ENCODE results near the gene CYP19A1. TPM values are rescaled to one million over a fixed set of nuclear protein-coding genes. Genes with fewer than 3 reads are reported as not detected.

CYP19A1 gene
- total RNA-seq, 1 experiment from 2014 or later: not detected

DNA sequence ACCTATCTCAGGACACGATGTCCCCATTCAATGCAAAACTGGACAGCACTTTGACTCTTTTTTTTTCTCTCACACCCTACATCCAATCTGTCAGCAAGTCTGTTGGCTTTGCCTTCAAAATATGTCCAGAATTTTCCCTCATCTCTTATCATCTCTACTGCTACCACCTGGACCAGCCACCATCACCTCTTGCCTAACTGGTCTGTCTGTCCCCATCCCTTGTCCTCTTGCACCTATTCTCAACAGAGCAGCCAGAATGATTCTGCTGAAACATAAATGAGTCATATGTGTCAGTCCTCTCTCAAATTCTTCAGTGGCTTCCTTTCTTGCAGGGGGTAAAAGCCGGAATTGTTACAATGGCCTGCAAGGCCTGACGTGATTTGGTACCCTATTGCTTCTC is 105.8 kb downstream of the CYP19A1 start:
- ChIA-PET CTCF (no interaction called here), POLR2A (no interaction called here)
- DNase-seq (ENCODE audit: low read depth, low spot score) (no peak), ATAC-seq (no peak)
- intact Hi-C loops (cut with micrococcal nuclease; ENCODE audit: unreplicated experiment) (loop anchor here (5.0 kb wide), 1 partner anchor 150 kb away; no protein-coding TSS in a partner anchor), in situ Hi-C loops (cut with HindIII; ENCODE audit: low pct_unique_long_range_greater_than_20kb, low sequenced_read_pairs) (no loop called here)
- Histone ChIP-seq H3K9me3 (ENCODE audit: control insufficient read depth, insufficient read depth, low read depth, low read length) (no peaks in the 10 kb centered on the region), H3K27ac (ENCODE audit: low read length) (no peak overlapping the region), H3K4me3 (ENCODE audit: low read depth in 2 of 2, low read length in 2 of 2) (no peak overlapping the region), H3K4me1 (ENCODE audit: control insufficient read depth, insufficient read depth, low read length) (no peaks in the 10 kb centered on the region), H3K36me3 (ENCODE audit: control insufficient read depth, insufficient read depth, low read length) (no peaks in the 10 kb centered on the region), H3K27me3 (ENCODE audit: control insufficient read depth, insufficient read depth, low read length) (peaks cover 4% of the 10 kb centered on the region)
- no TSS peak for BruUV-seq (replicated peaks)
- TF ChIP-seq, protein P1, sequence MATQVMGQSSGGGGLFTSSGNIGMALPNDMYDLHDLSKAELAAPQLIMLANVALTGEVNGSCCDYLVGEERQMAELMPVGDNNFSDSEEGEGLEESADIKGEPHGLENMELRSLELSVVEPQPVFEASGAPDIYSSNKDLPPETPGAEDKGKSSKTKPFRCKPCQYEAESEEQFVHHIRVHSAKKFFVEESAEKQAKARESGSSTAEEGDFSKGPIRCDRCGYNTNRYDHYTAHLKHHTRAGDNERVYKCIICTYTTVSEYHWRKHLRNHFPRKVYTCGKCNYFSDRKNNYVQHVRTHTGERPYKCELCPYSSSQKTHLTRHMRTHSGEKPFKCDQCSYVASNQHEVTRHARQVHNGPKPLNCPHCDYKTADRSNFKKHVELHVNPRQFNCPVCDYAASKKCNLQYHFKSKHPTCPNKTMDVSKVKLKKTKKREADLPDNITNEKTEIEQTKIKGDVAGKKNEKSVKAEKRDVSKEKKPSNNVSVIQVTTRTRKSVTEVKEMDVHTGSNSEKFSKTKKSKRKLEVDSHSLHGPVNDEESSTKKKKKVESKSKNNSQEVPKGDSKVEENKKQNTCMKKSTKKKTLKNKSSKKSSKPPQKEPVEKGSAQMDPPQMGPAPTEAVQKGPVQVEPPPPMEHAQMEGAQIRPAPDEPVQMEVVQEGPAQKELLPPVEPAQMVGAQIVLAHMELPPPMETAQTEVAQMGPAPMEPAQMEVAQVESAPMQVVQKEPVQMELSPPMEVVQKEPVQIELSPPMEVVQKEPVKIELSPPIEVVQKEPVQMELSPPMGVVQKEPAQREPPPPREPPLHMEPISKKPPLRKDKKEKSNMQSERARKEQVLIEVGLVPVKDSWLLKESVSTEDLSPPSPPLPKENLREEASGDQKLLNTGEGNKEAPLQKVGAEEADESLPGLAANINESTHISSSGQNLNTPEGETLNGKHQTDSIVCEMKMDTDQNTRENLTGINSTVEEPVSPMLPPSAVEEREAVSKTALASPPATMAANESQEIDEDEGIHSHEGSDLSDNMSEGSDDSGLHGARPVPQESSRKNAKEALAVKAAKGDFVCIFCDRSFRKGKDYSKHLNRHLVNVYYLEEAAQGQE (IDR thresholded peaks at IDR 0.05; ENCODE audit: insufficient read depth in 1 of 2, low read depth in 2 of 2, low read length in 1 of 2): no peak
- TF ChIP-seq TCF7L2 (IDR thresholded peaks at IDR 0.05; ENCODE audit: low read depth, low read length) (no peak), SIN3A (IDR thresholded peaks at IDR 0.05; ENCODE audit: borderline replicate concordance, insufficient read depth, low read depth, low read length) (no peak), CTCF (IDR thresholded peaks at IDR 0.05) (no peak), POLR2AphosphoS5 (IDR thresholded peaks at IDR 0.05; ENCODE audit: low read depth, low read length) (no peak)

- no peaks in the 10 kb centered on the region for H3K27me3 ChIP-seq (ENCODE audit: control insufficient read depth, insufficient read depth, low read length)
- POLR2A ChIA-PET: interaction anchor here (0.7 kb wide), 1 partner anchor 231 kb away, joined by 3 read pairs; no protein-coding TSS in a partner anchor
- no peak for DNase-seq (ENCODE audit: low read depth, low spot score)
Measured at GRCh38 chr15:51229907-51230330, 108.5 kb downstream of the CYP19A1 start.

More at GRCh38 chr15:51229907-51230330, 108.5 kb downstream of the CYP19A1 start:
- Histone ChIP-seq H3K27ac (ENCODE audit: low read length) (no peak overlapping the region), H3K9me3 (ENCODE audit: control insufficient read depth, insufficient read depth, low read depth, low read length) (no peaks in the 10 kb centered on the region), H3K36me3 (ENCODE audit: control insufficient read depth, insufficient read depth, low read length) (no peaks in the 10 kb centered on the region), H3K4me3 (ENCODE audit: low read depth in 2 of 2, low read length in 2 of 2) (no peak overlapping the region), H3K4me1 (ENCODE audit: control insufficient read depth, insufficient read depth, low read length) (no peaks in the 10 kb centered on the region)
- peak; percentile 60; the same call in 1 of the 2 replicates for ATAC-seq
- CTCF ChIA-PET: interaction anchor here (0.6 to 1.5 kb wide), 3 partner anchors 67 to 151 kb away, joined by 3 to 16 read pairs (median 8); no protein-coding TSS in a partner anchor
- in situ Hi-C loops (cut with HindIII; ENCODE audit: low pct_unique_long_range_greater_than_20kb, low sequenced_read_pairs) (no loop called here), intact Hi-C loops (cut with micrococcal nuclease; ENCODE audit: unreplicated experiment) (loop anchor here (5.0 kb wide), 1 partner anchor 152 kb away; no protein-coding TSS in a partner anchor)
- BruUV-seq (replicated peaks): no TSS peak
- no peak for TF ChIP-seq SIN3A (IDR thresholded peaks at IDR 0.05; ENCODE audit: borderline replicate concordance, insufficient read depth, low read depth, low read length)
- TF ChIP-seq CTCF (IDR thresholded peaks at IDR 0.05): peak; percentile 43
